ENCODE data around the gene CNTN4.
A peak's percentile ranks its signal among the peaks of the same experiment; 100 is the strongest.

CNTN4 gene

DNA sequence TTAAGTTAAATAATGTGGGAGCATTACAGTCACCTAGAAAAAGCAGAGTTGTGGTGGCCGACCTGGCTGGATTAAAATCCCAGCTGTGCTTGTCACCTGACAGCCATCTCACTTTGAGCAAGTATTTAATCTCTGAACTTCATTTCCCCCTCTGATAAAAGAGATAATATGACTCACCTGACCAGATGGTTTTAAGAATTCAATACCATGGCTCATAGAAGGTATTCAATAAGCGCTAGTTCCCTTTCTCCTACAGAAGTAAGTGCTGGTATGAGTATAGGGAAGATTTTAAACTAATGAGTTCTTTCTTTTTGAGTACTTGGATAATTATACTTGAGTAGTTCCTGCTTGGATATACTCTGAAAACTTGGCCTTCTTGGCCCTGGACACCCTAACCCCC lies 686.0 kb downstream of the CNTN4 start:
- Histone ChIP-seq H3K23ac (ENCODE audit: low read depth, low read length, poor library complexity) (no peak overlapping the region), H3K27me3 (ENCODE audit: control insufficient read depth in 3 of 3, insufficient read depth in 3 of 3, low read depth in 1 of 3, low read length in 3 of 3) (peaks cover 0 to 2% (median 0%) of the 10 kb centered on the region in 3 experiments), H2AFZ (ENCODE audit: low read length) (no peak overlapping the region)

DNA sequence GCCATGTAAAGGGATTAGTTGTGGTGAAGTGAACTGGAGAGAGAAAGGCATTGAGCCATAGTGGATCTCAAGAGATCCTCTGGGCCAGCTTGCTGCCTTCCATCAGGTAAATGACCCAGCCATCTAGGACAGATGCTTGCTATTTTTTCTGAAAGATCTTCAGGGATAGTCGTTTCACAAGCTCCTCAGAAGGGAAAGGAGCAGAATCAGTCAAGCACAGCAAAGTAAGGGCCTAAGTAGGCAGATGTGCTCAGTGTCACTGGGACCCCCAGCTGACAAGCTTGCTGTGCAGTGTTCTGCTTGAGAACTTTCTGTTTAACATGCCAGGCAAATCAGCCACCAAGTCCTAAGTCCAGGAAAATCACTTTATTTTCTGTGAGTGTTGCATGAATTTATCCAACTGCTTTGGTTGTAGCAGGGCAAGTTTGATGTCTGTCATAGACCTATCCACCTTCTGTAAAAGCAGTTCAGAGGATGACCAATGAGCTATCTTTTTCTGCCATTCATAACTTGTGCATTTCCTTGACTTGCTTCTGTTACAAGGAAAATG lies 691.7 kb downstream of the CNTN4 start:
- H3K14ac ChIP-seq (ENCODE audit: low read length) = no peak overlapping the region
- no CpG with 5 or more reads among the region's 1 CpG for WGBS, 2 donors (ENCODE audit: extremely low coverage in 2 of 2, insufficient read length in 2 of 2, insufficient replicate concordance in 1 of 2)
- no peak overlapping the region for H2AFZ ChIP-seq (ENCODE audit: low read length)

More for the DNA sequence above, 686.0 kb downstream of the CNTN4 start:
- Histone ChIP-seq H3K27ac (replicated peaks; ENCODE audit: low read length) (no peak overlapping the region), H2AK5ac (ENCODE audit: low read depth, low read length) (no peak overlapping the region), H3K79me1 (ENCODE audit: low read depth, low read length) (no peaks in the 10 kb centered on the region), H4K8ac (ENCODE audit: low read depth, low read length) (no peak overlapping the region), H3K4me3 (ENCODE audit: low read length in 2 of 2) (no peak overlapping the region), H3K4ac (ENCODE audit: low read length) (no peak overlapping the region), H3K36me3 (replicated peaks in 1 of 2; ENCODE audit: control insufficient read depth in 2 of 2, insufficient read depth in 2 of 2, low read length in 2 of 2) (no peaks in the 10 kb centered on the region), H3K9ac (ENCODE audit: low read depth, low read length, poor library complexity) (no peak overlapping the region), H3K9me3 (replicated peaks in 1 of 2; ENCODE audit: control insufficient read depth in 2 of 2, insufficient read depth in 1 of 2, low read depth in 1 of 2, low read length in 2 of 2) (no peaks in the 10 kb centered on the region), H3K18ac (ENCODE audit: low read length) (no peak overlapping the region), H4K91ac (ENCODE audit: low read depth, low read length, poor library complexity) (no peak overlapping the region), H3K14ac (ENCODE audit: low read length) (no peak overlapping the region), H2BK12ac (ENCODE audit: low read length) (no peak overlapping the region), H2BK120ac (ENCODE audit: low read depth, low read length) (no peak overlapping the region), H3K4me2 (ENCODE audit: insufficient read depth, low read length, poor library complexity, severe bottlenecking) (no peak overlapping the region), H3K4me1 (ENCODE audit: control insufficient read depth in 2 of 2, insufficient read depth in 1 of 2, low read depth in 1 of 2, low read length in 2 of 2) (peaks cover 6 to 10% of the 10 kb centered on the region in 2 donors), H2BK15ac (ENCODE audit: low read length) (no peak overlapping the region), H2BK5ac (ENCODE audit: low read length) (no peak overlapping the region)
- no peak for DNase-seq (ENCODE audit: low spot score)
- no CpG with 5 or more reads among the region's 2 CpGs for WGBS, 2 donors (ENCODE audit: extremely low coverage in 2 of 2, insufficient read length in 2 of 2, insufficient replicate concordance in 1 of 2)

GRCh38 chr3:2792432-2792831 lies 693.8 kb downstream of the CNTN4 start:
- no peak overlapping the region for H3K27ac ChIP-seq (replicated peaks; ENCODE audit: low read length)
- no peaks in the 10 kb centered on the region for H3K9me3 ChIP-seq (replicated peaks in 1 of 2; ENCODE audit: control insufficient read depth in 2 of 2, insufficient read depth in 1 of 2, low read depth in 1 of 2, low read length in 2 of 2)
- no peak overlapping the region for H3K9ac ChIP-seq (ENCODE audit: low read depth, low read length, poor library complexity)
- no peak overlapping the region for H3K18ac ChIP-seq (ENCODE audit: low read length)
- H3K23ac ChIP-seq (ENCODE audit: low read depth, low read length, poor library complexity) = no peak overlapping the region
- no peak overlapping the region for H2BK12ac ChIP-seq (ENCODE audit: low read length)
- H3K4ac ChIP-seq (ENCODE audit: low read length) = no peak overlapping the region
- no peaks in the 10 kb centered on the region for H3K36me3 ChIP-seq (replicated peaks in 1 of 2; ENCODE audit: control insufficient read depth in 2 of 2, insufficient read depth in 2 of 2, low read length in 2 of 2)
- no peak overlapping the region for H2BK5ac ChIP-seq (ENCODE audit: low read length)
- H2BK120ac ChIP-seq (ENCODE audit: low read depth, low read length) = no peak overlapping the region
- no peak overlapping the region for H4K91ac ChIP-seq (ENCODE audit: low read depth, low read length, poor library complexity)
- H3K79me1 ChIP-seq (ENCODE audit: low read depth, low read length) = no peaks in the 10 kb centered on the region
- no peak overlapping the region for H3K4me2 ChIP-seq (ENCODE audit: insufficient read depth, low read length, poor library complexity, severe bottlenecking)
- no peak overlapping the region for H2BK15ac ChIP-seq (ENCODE audit: low read length)
- H4K8ac ChIP-seq (ENCODE audit: low read depth, low read length) = no peak overlapping the region
- no peaks in the 10 kb centered on the region for H3K27me3 ChIP-seq (ENCODE audit: control insufficient read depth in 3 of 3, insufficient read depth in 3 of 3, low read depth in 1 of 3, low read length in 3 of 3)
- WGBS, 2 donors (ENCODE audit: extremely low coverage in 2 of 2, insufficient read length in 2 of 2, insufficient replicate concordance in 1 of 2) = no CpG with 5 or more reads among the region's 1 CpG
- no peak overlapping the region for H2AK5ac ChIP-seq (ENCODE audit: low read depth, low read length)
- H2AFZ ChIP-seq (ENCODE audit: low read length) = no peak overlapping the region
- H3K14ac ChIP-seq (ENCODE audit: low read length) = no peak overlapping the region
- H3K4me3 ChIP-seq (ENCODE audit: low read length in 2 of 2) = no peak overlapping the region
- peaks cover 0 to 2% of the 10 kb centered on the region in 2 donors for H3K4me1 ChIP-seq (ENCODE audit: control insufficient read depth in 2 of 2, insufficient read depth in 1 of 2, low read depth in 1 of 2, low read length in 2 of 2)
- DNase-seq (ENCODE audit: low spot score) = no peak

More for the DNA sequence above, 691.7 kb downstream of the CNTN4 start:
- Histone ChIP-seq H3K27me3 (ENCODE audit: control insufficient read depth in 3 of 3, insufficient read depth in 3 of 3, low read depth in 1 of 3, low read length in 3 of 3) (no peaks in the 10 kb centered on the region), H3K4ac (ENCODE audit: low read length) (no peak overlapping the region), H2BK5ac (ENCODE audit: low read length) (no peak overlapping the region), H2BK15ac (ENCODE audit: low read length) (no peak overlapping the region), H3K36me3 (replicated peaks in 1 of 2; ENCODE audit: control insufficient read depth in 2 of 2, insufficient read depth in 2 of 2, low read length in 2 of 2) (no peaks in the 10 kb centered on the region), H3K79me1 (ENCODE audit: low read depth, low read length) (no peaks in the 10 kb centered on the region), H3K9ac (ENCODE audit: low read depth, low read length, poor library complexity) (no peak overlapping the region), H3K9me3 (replicated peaks in 1 of 2; ENCODE audit: control insufficient read depth in 2 of 2, insufficient read depth in 1 of 2, low read depth in 1 of 2, low read length in 2 of 2) (no peaks in the 10 kb centered on the region), H2AK5ac (ENCODE audit: low read depth, low read length) (no peak overlapping the region), H4K8ac (ENCODE audit: low read depth, low read length) (no peak overlapping the region), H3K23ac (ENCODE audit: low read depth, low read length, poor library complexity) (no peak overlapping the region), H3K4me1 (ENCODE audit: control insufficient read depth in 2 of 2, insufficient read depth in 1 of 2, low read depth in 1 of 2, low read length in 2 of 2) (peaks cover 0 to 2% of the 10 kb centered on the region in 2 donors), H2BK120ac (ENCODE audit: low read depth, low read length) (no peak overlapping the region), H3K27ac (replicated peaks; ENCODE audit: low read length) (no peak overlapping the region), H3K4me2 (ENCODE audit: insufficient read depth, low read length, poor library complexity, severe bottlenecking) (no peak overlapping the region), H3K18ac (ENCODE audit: low read length) (no peak overlapping the region), H4K91ac (ENCODE audit: low read depth, low read length, poor library complexity) (no peak overlapping the region), H2BK12ac (ENCODE audit: low read length) (no peak overlapping the region), H3K4me3 (ENCODE audit: low read length in 2 of 2) (no peak overlapping the region)
- DNase-seq (ENCODE audit: low spot score) = no peak

DNA sequence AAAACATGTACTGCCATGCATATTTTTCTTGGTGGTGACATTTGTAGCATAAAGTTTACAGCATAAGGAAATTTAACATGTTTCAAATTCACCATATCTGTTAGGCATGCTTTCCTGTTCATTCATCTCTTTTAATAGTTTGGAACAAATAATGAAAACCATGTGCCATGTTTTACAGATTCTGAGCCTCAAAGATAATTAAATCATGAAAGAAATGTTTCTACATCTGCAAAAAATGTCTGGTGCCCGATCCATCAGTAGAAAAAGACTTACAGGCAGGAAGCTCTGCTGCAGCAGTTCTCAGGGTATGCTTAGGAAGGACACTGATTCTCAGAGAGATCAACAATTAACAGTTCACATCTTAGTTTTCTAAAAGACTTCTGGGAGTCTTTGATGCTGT lies 695.3 kb downstream of the CNTN4 start:
- H3K4ac ChIP-seq (ENCODE audit: low read length) = no peak overlapping the region
- H2AFZ ChIP-seq (ENCODE audit: low read length) = peak overlapping the region; percentile 6
- no peak overlapping the region for H4K8ac ChIP-seq (ENCODE audit: low read depth, low read length)
- no peak overlapping the region for H2BK120ac ChIP-seq (ENCODE audit: low read depth, low read length)
- H3K27me3 ChIP-seq (ENCODE audit: control insufficient read depth in 3 of 3, insufficient read depth in 3 of 3, low read depth in 1 of 3, low read length in 3 of 3) = no peaks in the 10 kb centered on the region
- H3K4me2 ChIP-seq (ENCODE audit: insufficient read depth, low read length, poor library complexity, severe bottlenecking) = no peak overlapping the region
- H2BK5ac ChIP-seq (ENCODE audit: low read length) = no peak overlapping the region
- no peak overlapping the region for H3K4me3 ChIP-seq (ENCODE audit: low read length in 2 of 2)
- no peak overlapping the region for H3K23ac ChIP-seq (ENCODE audit: low read depth, low read length, poor library complexity)
- H3K18ac ChIP-seq (ENCODE audit: low read length) = no peak overlapping the region
- no peaks in the 10 kb centered on the region for H3K9me3 ChIP-seq (replicated peaks in 1 of 2; ENCODE audit: control insufficient read depth in 2 of 2, insufficient read depth in 1 of 2, low read depth in 1 of 2, low read length in 2 of 2)
- no peak overlapping the region for H3K9ac ChIP-seq (ENCODE audit: low read depth, low read length, poor library complexity)
- no peak overlapping the region for H3K27ac ChIP-seq (replicated peaks; ENCODE audit: low read length)
- WGBS, 2 donors (ENCODE audit: extremely low coverage in 2 of 2, insufficient read length in 2 of 2, insufficient replicate concordance in 1 of 2) = no CpG with 5 or more reads among the region's 1 CpG
- no peak overlapping the region for H2AK5ac ChIP-seq (ENCODE audit: low read depth, low read length)
- no peak overlapping the region for H2BK12ac ChIP-seq (ENCODE audit: low read length)
- no peak overlapping the region for H2BK15ac ChIP-seq (ENCODE audit: low read length)
- no peaks in the 10 kb centered on the region for H3K79me1 ChIP-seq (ENCODE audit: low read depth, low read length)
- H4K91ac ChIP-seq (ENCODE audit: low read depth, low read length, poor library complexity) = no peak overlapping the region
- peaks cover 0 to 2% of the 10 kb centered on the region in 2 donors for H3K4me1 ChIP-seq (ENCODE audit: control insufficient read depth in 2 of 2, insufficient read depth in 1 of 2, low read depth in 1 of 2, low read length in 2 of 2)
- no peak for DNase-seq (ENCODE audit: low spot score)
- H3K36me3 ChIP-seq (replicated peaks in 1 of 2; ENCODE audit: control insufficient read depth in 2 of 2, insufficient read depth in 2 of 2, low read length in 2 of 2) = no peaks in the 10 kb centered on the region
- H3K14ac ChIP-seq (ENCODE audit: low read length) = no peak overlapping the region

All from neuronal stem cell (in vitro differentiated cells).